Measurements from ENCODE around the gene SLCO1A2. TPM values are rescaled to one million over a fixed set of nuclear protein-coding genes. Genes with fewer than 3 reads are reported as not detected.

SLCO1A2 gene
- total RNA-seq, 1 experiment from 2014 or later: not detected

- H3K27ac Mint-ChIP-seq (ENCODE audit: low read depth, unreplicated experiment): no peak overlapping the region
- intact Hi-C loops (cut with micrococcal nuclease): no loop called here
- no peak for TF ChIP-seq CTCF (IDR thresholded peaks at IDR 0.05; ENCODE audit: unreplicated experiment)
- no peaks in the 10 kb centered on the region for H3K4me1 Mint-ChIP-seq (ENCODE audit: insufficient read depth, unreplicated experiment)
- H3K36me3 Mint-ChIP-seq (ENCODE audit: insufficient read depth, unreplicated experiment): no peaks in the 10 kb centered on the region
- H3K27me3 Mint-ChIP-seq (ENCODE audit: insufficient read depth, unreplicated experiment): peaks cover 28% of the 10 kb centered on the region
- H3K9me3 Mint-ChIP-seq (ENCODE audit: unreplicated experiment): no peaks in the 10 kb centered on the region
- BruUV-seq (replicated peaks): no TSS peak
- no peak overlapping the region for H3K4me3 Mint-ChIP-seq (ENCODE audit: unreplicated experiment)
- POLR2A ChIA-PET: no interaction called here
- DNase-seq (ENCODE audit: unreplicated experiment): no peak
- CTCF ChIA-PET: interaction anchor here (1.2 kb wide), 1 partner anchor 11 kb away, joined by 3 read pairs; no protein-coding TSS in a partner anchor
These were observed 82.6 kb downstream of the SLCO1A2 start for GRCh38 chr12:21252070-21252469.

GRCh38 chr12:21248679-21249078, 86.0 kb downstream of the SLCO1A2 start:
- Mint-ChIP-seq H3K4me3 (ENCODE audit: unreplicated experiment) (no peak overlapping the region), H3K27me3 (ENCODE audit: insufficient read depth, unreplicated experiment) (peaks cover 38% of the 10 kb centered on the region), H3K27ac (ENCODE audit: low read depth, unreplicated experiment) (no peak overlapping the region), H3K36me3 (ENCODE audit: insufficient read depth, unreplicated experiment) (no peaks in the 10 kb centered on the region), H3K9me3 (ENCODE audit: unreplicated experiment) (no peaks in the 10 kb centered on the region), H3K4me1 (ENCODE audit: insufficient read depth, unreplicated experiment) (no peaks in the 10 kb centered on the region)
- no TSS peak for BruUV-seq (replicated peaks)
- DNase-seq (ENCODE audit: unreplicated experiment): peak; percentile 16
- intact Hi-C loops (cut with micrococcal nuclease): loop anchor here (1.0 to 10.0 kb wide), 2 partner anchors 432 to 766 kb away; no protein-coding TSS in a partner anchor
- TF ChIP-seq CTCF (IDR thresholded peaks at IDR 0.05; ENCODE audit: unreplicated experiment): peak; percentile 25
- CTCF ChIA-PET: interaction anchor here (0.5 to 2.2 kb wide), 17 partner anchors 13 to 742 kb away, joined by 3 to 23 read pairs (median 4); no protein-coding TSS in a partner anchor
- POLR2A ChIA-PET: no interaction called here

DNA sequence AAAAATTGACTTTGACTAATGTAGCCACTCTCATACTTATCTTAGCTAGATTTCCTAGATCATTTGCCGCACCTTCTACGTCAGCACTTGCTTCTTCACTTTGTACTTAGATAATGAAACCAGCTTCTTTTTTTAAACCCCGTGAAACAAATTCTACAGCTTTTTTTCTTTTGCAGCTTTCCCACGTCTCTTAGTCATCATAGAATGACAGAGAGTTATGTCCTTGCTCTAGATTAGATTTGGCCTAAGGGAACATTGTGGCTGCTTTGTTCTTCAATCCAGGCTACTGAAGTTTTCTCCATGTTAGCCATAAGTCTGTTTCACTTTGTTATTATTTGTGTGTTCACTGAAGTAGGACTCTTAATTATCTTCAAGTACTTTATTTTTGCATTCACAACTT, 94.9 kb downstream of the SLCO1A2 start:
- Mint-ChIP-seq H3K27me3 (ENCODE audit: insufficient read depth, unreplicated experiment) (peaks cover 43% of the 10 kb centered on the region), H3K36me3 (ENCODE audit: insufficient read depth, unreplicated experiment) (no peaks in the 10 kb centered on the region), H3K9me3 (ENCODE audit: unreplicated experiment) (no peaks in the 10 kb centered on the region), H3K27ac (ENCODE audit: low read depth, unreplicated experiment) (no peak overlapping the region), H3K4me1 (ENCODE audit: insufficient read depth, unreplicated experiment) (no peaks in the 10 kb centered on the region), H3K4me3 (ENCODE audit: unreplicated experiment) (no peak overlapping the region)
- no TSS peak for BruUV-seq (replicated peaks)
- TF ChIP-seq CTCF (IDR thresholded peaks at IDR 0.05; ENCODE audit: unreplicated experiment): no peak
- POLR2A ChIA-PET: no interaction called here
- DNase-seq (ENCODE audit: unreplicated experiment): no peak
- intact Hi-C loops (cut with micrococcal nuclease): loop anchor here (10.0 kb wide), 1 partner anchor 775 kb away; no protein-coding TSS in a partner anchor
- CTCF ChIA-PET: no interaction called here

GRCh38 chr12:21234395-21234794, 100.3 kb downstream of the SLCO1A2 start:
- ChIA-PET CTCF (interaction anchor here (0.8 to 1.4 kb wide), 2 partner anchors 15 to 446 kb away, joined by 3 to 6 read pairs; no protein-coding TSS in a partner anchor), POLR2A (no interaction called here)
- Mint-ChIP-seq H3K27me3 (ENCODE audit: insufficient read depth, unreplicated experiment) (peaks cover 32% of the 10 kb centered on the region), H3K27ac (ENCODE audit: low read depth, unreplicated experiment) (no peak overlapping the region), H3K4me3 (ENCODE audit: unreplicated experiment) (no peak overlapping the region), H3K4me1 (ENCODE audit: insufficient read depth, unreplicated experiment) (no peaks in the 10 kb centered on the region), H3K36me3 (ENCODE audit: insufficient read depth, unreplicated experiment) (no peaks in the 10 kb centered on the region), H3K9me3 (ENCODE audit: unreplicated experiment) (no peaks in the 10 kb centered on the region)
- no TSS peak for BruUV-seq (replicated peaks)
- TF ChIP-seq CTCF (IDR thresholded peaks at IDR 0.05; ENCODE audit: unreplicated experiment): no peak
- DNase-seq (ENCODE audit: unreplicated experiment): no peak
- intact Hi-C loops (cut with micrococcal nuclease): no loop called here
